NCI-H524 (cell line): ENCODE data around the gene GNL2.
A peak's percentile ranks its signal among the peaks of the same experiment; 100 is the strongest.
"Not testable (repeated sequence)": the region's sequence is repeated elsewhere in the genome, so short reads cannot be mapped to it uniquely, and the experiment has no call there.

Experiments used
- DNase-seq, 2 experiments: peaks; one replicate each; lab custom pipeline; 2025; lab: John Stamatoyannopoulos, UW

GNL2 gene

GRCh38 chr1:37559957-37560379 lies 35.8 kb downstream of the GNL2 start:
- not testable (repeated sequence) for DNase-seq

DNA sequence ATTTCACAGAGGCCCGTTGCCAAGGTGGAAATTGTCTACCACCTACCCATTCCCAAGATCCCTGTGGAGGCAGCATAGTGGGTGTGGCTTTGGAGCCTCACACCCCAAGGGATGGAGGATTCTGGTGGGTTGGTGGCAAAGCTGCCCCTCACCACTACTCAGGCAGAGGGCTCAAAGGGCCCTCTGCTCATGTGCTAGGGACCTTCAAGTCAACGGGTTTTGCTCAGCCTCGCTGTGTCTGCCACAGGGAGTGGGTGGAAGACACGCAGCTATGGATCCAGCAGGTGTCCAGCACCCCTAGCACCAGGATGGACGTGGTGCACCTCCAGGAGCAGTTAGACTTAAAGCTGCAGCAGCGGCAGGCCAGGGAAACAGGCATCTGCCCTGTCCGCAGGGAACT lies 36.7 kb downstream of the GNL2 start:
- no peak for DNase-seq

- no peak for DNase-seq
These were observed 37.3 kb downstream of the GNL2 start for GRCh38 chr1:37558411-37558810.

GRCh38 chr1:37557402-37557801 lies 38.3 kb downstream of the GNL2 start:
- no peak for DNase-seq

DNA sequence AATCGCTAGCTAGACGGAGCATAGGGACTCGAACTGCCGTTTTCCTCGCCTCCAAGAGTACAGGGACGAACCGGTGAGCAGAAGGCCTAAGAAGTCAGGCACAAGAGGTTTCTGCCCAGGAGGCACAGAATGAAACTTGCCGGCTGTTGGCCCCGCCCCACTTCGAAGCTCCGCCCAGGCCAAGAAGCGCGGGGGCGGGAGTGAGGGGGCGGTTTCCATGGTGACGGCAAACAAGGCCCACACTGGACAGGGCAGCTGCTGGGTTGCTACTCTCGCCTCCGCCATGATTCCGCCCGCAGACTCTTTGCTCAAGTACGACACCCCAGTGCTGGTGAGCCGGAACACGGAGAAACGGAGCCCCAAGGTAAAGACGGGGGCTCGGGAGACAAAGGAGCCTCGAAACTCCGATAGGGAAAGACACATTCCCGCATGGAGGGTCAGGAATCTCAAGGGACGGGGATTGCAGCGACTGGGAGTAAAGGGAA lies 39.0 kb downstream of the GNL2 start, which contains the start of gene DNALI1:
DNALI1 (plus strand) TSS at position 229 of the 485 bp plus-strand sequence; CDS start at position 284, 55 bp downstream.
- peak; percentile 82 for DNase-seq

DNA sequence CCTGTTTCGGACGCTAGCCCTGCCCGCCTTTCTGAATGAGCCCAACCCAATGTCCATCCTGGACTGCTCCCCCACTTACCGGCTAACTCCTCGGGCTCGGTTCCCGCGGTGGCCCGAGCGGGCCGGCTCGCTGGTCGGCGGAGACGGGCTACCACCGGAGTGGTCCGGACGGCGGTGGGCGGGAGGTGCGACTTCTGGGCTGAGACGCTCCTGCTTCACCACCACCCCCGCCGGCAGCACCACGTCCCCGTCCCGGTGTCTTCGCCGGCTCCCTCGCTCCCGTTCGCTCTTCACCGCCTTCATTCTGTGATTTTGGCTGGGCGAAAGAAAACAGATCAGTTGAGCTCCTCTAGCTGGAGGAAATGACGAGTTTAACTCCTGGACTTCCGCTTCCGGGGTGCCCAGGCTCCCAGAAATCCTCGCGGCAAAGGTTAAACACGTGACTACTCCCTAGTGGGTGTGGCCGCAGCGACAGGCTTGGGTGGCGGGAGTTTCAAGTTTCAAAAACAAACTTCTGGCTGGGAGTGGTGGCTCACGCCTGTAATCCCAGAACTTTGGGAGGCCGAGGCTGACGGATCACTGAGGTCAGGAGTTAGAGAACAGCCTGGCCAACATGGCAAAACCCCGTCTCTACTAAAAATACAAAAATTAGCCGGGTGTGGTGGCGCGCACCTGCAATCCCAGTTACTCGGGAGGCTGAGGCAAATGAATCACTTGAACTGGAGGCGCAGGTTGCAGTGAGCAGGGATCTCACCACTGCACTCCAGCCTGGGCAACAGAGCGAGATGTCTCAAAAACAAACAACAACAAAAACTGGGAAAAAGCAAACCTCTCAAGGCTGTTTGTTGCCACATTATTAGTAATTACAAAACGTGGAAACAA lies 41.6 kb downstream of the GNL2 start, which contains the start of gene SNIP1:
SNIP1 (minus strand) TSS at position 367 of the 882 bp plus-strand sequence; CDS start at position 303, 64 bp downstream.
- DNase-seq: peak; percentile 70 to 88

- DNase-seq: no peak
These were observed 42.2 kb downstream of the GNL2 start for GRCh38 chr1:37553598-37553926.

- no peak for DNase-seq
These were observed 46.4 kb downstream of the GNL2 start for GRCh38 chr1:37549341-37549740.

GRCh38 chr1:37545019-37545418 lies 50.7 kb downstream of the GNL2 start:
- DNase-seq: no peak

- no peak for DNase-seq
These were observed 51.2 kb downstream of the GNL2 start for GRCh38 chr1:37544530-37544929.

DNA sequence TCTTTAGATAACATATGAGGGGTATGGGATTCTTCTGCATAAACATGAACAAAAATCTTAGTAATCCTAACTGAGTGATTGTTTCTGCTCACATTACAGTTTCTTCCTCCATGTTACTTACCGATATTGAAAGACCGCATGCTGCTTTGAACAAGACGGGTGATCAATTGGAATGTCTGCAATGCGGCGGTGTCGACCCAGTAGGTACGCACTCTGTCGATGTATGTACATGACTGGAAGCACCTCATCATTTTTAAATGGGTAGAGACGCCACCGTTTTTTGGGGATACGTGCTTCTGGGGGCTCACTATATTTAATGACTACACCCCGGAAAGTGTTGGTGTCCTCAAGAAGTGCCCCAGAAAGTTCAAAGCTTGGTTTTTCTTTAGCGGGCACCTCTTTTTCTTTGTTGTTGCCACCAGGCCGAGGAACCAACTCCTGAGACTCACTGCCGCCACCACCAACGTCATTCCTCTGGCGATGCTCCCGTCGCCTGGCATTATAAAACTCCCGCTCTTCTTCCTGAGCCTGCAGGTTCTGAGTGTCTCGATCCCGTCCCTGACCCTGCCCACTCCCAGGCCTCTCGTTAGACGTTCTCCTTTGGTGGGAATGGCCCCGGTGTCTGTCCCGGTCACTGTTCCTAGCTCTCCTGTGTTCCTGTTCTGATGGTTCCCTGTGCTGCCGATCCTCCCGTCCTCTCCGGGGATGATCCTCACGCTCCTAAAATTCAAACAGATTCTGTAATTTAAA lies 55.5 kb downstream of the GNL2 start:
- no peak for DNase-seq

GRCh38 chr1:37539154-37539553 lies 56.6 kb downstream of the GNL2 start:
- not testable (repeated sequence) for DNase-seq

DNA sequence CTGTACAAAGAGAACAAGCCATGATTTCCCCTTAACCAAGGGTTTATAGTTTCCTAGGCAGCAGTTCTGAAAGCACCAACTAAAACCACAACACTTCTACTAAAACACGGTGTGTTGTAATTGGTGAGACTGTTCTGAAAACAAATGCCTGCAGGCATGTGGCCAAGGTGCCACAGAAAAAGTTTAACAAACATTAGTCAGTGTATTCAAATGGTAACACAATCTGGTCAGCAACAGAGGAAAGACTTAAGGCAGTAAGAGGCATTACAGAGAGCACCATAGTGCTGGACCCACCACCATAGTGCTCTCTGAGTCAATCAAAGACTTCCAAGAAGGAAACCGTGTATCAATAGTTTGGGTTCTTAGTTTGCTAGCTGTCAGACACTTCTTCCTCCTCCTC lies 58.4 kb downstream of the GNL2 start:
- DNase-seq: no peak

DNA sequence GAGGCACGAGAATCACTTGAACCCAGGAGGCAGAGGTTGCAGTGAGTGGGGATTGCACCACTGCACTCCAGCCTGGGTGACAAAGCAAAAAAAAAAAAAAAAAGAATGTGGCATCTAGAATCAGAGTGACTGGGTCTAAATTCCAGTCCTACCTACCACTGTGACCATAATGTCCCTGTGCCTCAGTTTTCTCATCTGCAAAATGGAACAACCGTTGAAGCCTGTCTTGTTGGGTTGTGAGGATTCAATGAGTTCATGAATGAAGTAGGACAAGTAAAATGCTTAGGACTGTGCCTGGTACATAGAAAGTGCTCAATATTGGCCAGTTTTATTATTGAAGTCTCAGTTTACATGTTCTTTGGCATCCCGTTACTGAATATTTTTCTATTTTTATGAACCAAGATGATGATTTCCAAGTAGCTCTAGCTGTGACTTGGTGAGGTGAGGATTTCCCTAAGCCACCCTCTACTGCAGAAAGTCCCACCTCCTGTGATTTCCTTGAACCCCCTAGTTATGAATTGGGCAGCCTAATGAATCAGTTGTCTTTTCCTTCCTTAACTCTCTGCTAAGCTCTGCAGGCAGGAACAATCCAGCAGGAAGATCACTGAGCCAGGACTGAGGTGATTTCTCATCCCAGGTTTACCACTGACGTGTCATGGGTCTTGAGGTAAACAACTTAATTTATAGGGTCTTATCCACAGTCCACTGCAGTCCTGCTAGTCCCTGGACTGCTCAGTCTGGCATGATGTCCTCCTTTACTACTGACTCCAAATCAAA lies 62.2 kb downstream of the GNL2 start:
- no peak for DNase-seq

GRCh38 chr1:37532418-37533156 lies 63.1 kb downstream of the GNL2 start:
- not testable (repeated sequence) for DNase-seq

GRCh38 chr1:37529888-37530287 lies 65.8 kb downstream of the GNL2 start:
- not testable (repeated sequence) for DNase-seq

DNA sequence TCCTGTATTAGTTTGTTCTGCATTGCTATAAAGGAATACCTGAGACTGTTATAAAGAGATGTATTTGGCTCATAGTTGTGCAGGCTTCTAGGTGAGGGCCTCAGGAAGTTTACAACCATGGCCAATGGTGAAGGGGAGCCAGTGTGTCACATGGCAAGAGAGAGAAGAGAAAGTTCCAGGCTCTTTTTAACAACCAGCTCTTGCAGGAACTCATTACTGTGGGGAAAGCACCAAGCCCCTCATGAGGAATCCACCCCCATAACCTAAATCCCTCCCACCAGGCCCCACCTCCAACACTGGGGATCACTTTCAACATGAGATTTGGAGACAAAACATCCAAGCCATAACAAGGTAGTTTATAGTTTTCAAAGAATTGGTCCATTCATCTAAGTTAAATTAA lies 76.1 kb downstream of the GNL2 start:
- no peak for DNase-seq

GRCh38 chr1:37518929-37519328 lies 76.8 kb downstream of the GNL2 start:
- DNase-seq: not testable (repeated sequence)

- not testable (repeated sequence) for DNase-seq
These were observed 77.5 kb downstream of the GNL2 start for GRCh38 chr1:37518241-37518640.

DNA sequence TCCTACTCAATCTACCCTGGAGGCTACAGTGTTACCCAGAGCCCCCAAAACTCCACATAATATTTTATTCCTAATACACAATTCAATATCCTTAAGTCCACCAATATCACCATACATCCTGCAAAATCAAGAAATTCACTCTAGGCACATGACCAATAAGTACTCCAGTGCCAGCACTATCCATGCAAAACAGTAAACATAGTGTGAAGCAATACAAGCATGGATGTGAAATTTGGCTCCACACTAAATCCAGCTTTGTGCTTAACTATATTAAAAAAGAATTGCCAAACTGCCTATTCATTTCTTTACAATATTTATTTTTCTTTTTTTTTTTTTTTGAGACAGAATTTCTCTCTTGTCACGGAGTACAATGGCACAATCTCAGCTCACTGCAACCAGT lies 78.2 kb downstream of the GNL2 start:
- no peak for DNase-seq
